ENCODE measurements around the gene AMELX. TPM values are rescaled to one million over a fixed set of nuclear protein-coding genes. Genes with fewer than 3 reads are reported as not detected.
A peak's percentile ranks its signal among the peaks of the same experiment; 100 is the strongest.

The AMELX gene
- total RNA-seq, 1 donor from 2014 or later, result not detected

- Histone ChIP-seq H3K27me3 (ENCODE audit: low read depth) (no peaks in the 10 kb centered on the region), H3K9me3 (replicated peaks) (no peaks in the 10 kb centered on the region), H3K36me3 (no peaks in the 10 kb centered on the region), H3K4me1 (no peaks in the 10 kb centered on the region), H3K4me3 (no peak overlapping the region), H3K27ac (replicated peaks) (no peak overlapping the region)
- no peak for TF ChIP-seq CTCF (IDR thresholded peaks at IDR 0.05; ENCODE audit: borderline replicate concordance)
- intact Hi-C loops (cut with micrococcal nuclease), result no loop called here
- no peak for DNase-seq
Measured at GRCh38 chrX:11337292-11338009, 44.2 kb downstream of the AMELX start.

GRCh38 chrX:11341274-11342201, 48.3 kb downstream of the AMELX start:
- no peak for TF ChIP-seq CTCF (IDR thresholded peaks at IDR 0.05; ENCODE audit: borderline replicate concordance)
- intact Hi-C loops (cut with micrococcal nuclease), result no loop called here
- peak overlapping the region; percentile 62 for H3K27ac ChIP-seq (replicated peaks)
- H3K4me1 ChIP-seq, result no peaks in the 10 kb centered on the region
- no peaks in the 10 kb centered on the region for H3K27me3 ChIP-seq (ENCODE audit: low read depth)
- H3K36me3 ChIP-seq, result no peaks in the 10 kb centered on the region
- H3K4me3 ChIP-seq, result no peak overlapping the region
- peak; percentile 48 for DNase-seq
- H3K9me3 ChIP-seq (replicated peaks), result no peaks in the 10 kb centered on the region

- Histone ChIP-seq H3K36me3 (no peaks in the 10 kb centered on the region), H3K27ac (replicated peaks) (no peak overlapping the region), H3K9me3 (replicated peaks) (no peaks in the 10 kb centered on the region), H3K27me3 (ENCODE audit: low read depth) (no peaks in the 10 kb centered on the region), H3K4me1 (no peaks in the 10 kb centered on the region), H3K4me3 (no peak overlapping the region)
- TF ChIP-seq CTCF (IDR thresholded peaks at IDR 0.05; ENCODE audit: borderline replicate concordance), result no peak
- no peak for DNase-seq
- intact Hi-C loops (cut with micrococcal nuclease), result no loop called here
Measured at GRCh38 chrX:11342673-11343072, 49.5 kb downstream of the AMELX start.

- no peak overlapping the region for H3K27ac ChIP-seq (replicated peaks)
- no peak for DNase-seq
- no peak for TF ChIP-seq CTCF (IDR thresholded peaks at IDR 0.05; ENCODE audit: borderline replicate concordance)
- no peaks in the 10 kb centered on the region for H3K9me3 ChIP-seq (replicated peaks)
- no peaks in the 10 kb centered on the region for H3K27me3 ChIP-seq (ENCODE audit: low read depth)
- intact Hi-C loops (cut with micrococcal nuclease), result no loop called here
- H3K4me1 ChIP-seq, result no peaks in the 10 kb centered on the region
- H3K36me3 ChIP-seq, result no peaks in the 10 kb centered on the region
- no peak overlapping the region for H3K4me3 ChIP-seq
Measured at GRCh38 chrX:11346121-11346682, 53.0 kb downstream of the AMELX start.

- H3K27ac ChIP-seq (replicated peaks), result no peak overlapping the region
- H3K4me3 ChIP-seq, result no peak overlapping the region
- no peak for TF ChIP-seq CTCF (IDR thresholded peaks at IDR 0.05; ENCODE audit: borderline replicate concordance)
- intact Hi-C loops (cut with micrococcal nuclease), result no loop called here
- no peak for DNase-seq
- H3K36me3 ChIP-seq, result no peaks in the 10 kb centered on the region
- no peaks in the 10 kb centered on the region for H3K27me3 ChIP-seq (ENCODE audit: low read depth)
- no peaks in the 10 kb centered on the region for H3K9me3 ChIP-seq (replicated peaks)
- no peaks in the 10 kb centered on the region for H3K4me1 ChIP-seq
Measured at GRCh38 chrX:11347300-11347699, 54.1 kb downstream of the AMELX start.
